NCI-H748 (cell line): Measurements from ENCODE around the gene LENG8.
"Not testable (repeated sequence)": the region's sequence is repeated elsewhere in the genome, so short reads cannot be mapped to it uniquely, and the experiment has no call there.

Experiments used
- DNase-seq: peaks from one replicate; lab custom pipeline; 2025; ENCODE audit not compliant: unreplicated experiment; lab: John Stamatoyannopoulos, UW

Gene LENG8

GRCh38 chr19:54439174-54439851, 9.7 kb upstream of the LENG8 start:
- peak; percentile 19 for DNase-seq

- no peak for DNase-seq
Observed at GRCh38 chr19:54440641-54441040, 8.4 kb upstream of the LENG8 start.

- DNase-seq, result no peak
Observed at GRCh38 chr19:54444737-54445136, 4.3 kb upstream of the LENG8 start.

GRCh38 chr19:54446349-54446748, 2.6 kb upstream of the LENG8 start:
- DNase-seq, result not testable (repeated sequence)

- peak; percentile 47 for DNase-seq
Observed at GRCh38 chr19:54448040-54448773, 792 bp upstream of the LENG8 start.

GRCh38 chr19:54449701-54450069, 686 bp downstream of the LENG8 start:
- DNase-seq, result no peak

- no peak for DNase-seq
Observed at GRCh38 chr19:54451331-54451871, 2.4 kb downstream of the LENG8 start.

GRCh38 chr19:54451997-54452396, 3.0 kb downstream of the LENG8 start:
- no peak for DNase-seq

- no peak for DNase-seq
Observed at GRCh38 chr19:54452626-54453025, 3.6 kb downstream of the LENG8 start.

GRCh38 chr19:54453921-54454780, 5.2 kb downstream of the LENG8 start:
- no peak for DNase-seq

GRCh38 chr19:54454781-54455675, 6.0 kb downstream of the LENG8 start:
- no peak for DNase-seq

- no peak for DNase-seq
Observed at GRCh38 chr19:54455786-54456422, 6.9 kb downstream of the LENG8 start.

- DNase-seq, result no peak
Observed at GRCh38 chr19:54456423-54457373, 7.7 kb downstream of the LENG8 start.

GRCh38 chr19:54457773-54458647, 9.0 kb downstream of the LENG8 start:
- no peak for DNase-seq

- no peak for DNase-seq
Observed at GRCh38 chr19:54458648-54459281, 9.8 kb downstream of the LENG8 start.

- no peak for DNase-seq
Observed at GRCh38 chr19:54459282-54460229, 10.6 kb downstream of the LENG8 start.
